Measurements from ENCODE around the gene PDK1.
A peak's percentile ranks its signal among the peaks of the same experiment; 100 is the strongest.
"Not testable (repeated sequence)": the region's sequence is repeated elsewhere in the genome, so short reads cannot be mapped to it uniquely, and the experiment has no call there.

The PDK1 gene

DNA sequence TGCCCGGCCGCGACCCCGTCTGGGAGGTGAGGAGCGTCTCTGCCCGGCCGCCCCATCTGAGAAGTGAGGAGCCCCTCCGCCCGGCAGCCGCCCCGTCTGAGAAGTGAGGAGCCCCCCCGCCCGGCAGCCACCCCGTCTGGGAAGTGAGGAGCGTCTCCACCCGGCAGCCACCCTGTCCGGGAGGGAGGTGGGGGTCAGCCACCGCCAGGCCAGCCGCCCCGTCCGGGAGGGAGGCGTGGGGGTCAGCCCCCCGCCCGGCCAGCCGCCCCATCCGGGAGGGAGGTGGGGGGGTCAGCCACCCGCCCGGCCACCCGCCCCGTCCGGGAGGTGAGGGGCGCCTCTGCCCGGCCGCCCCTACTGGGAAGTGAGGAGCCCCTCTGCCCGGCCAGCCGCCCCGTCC, 18.0 kb upstream of the PDK1 start:
- H3K4me3 ChIP-seq; in situ Hi-C loops (cut with MboI; ENCODE audit: low sequenced_read_pairs); H3K27me3 ChIP-seq (ENCODE audit: low read depth); H3K36me3 ChIP-seq (replicated peaks); H3K4me1 ChIP-seq; DNase-seq (ENCODE audit: low spot score in 2 of 2); H3K9me3 ChIP-seq: not testable (repeated sequence)

DNA sequence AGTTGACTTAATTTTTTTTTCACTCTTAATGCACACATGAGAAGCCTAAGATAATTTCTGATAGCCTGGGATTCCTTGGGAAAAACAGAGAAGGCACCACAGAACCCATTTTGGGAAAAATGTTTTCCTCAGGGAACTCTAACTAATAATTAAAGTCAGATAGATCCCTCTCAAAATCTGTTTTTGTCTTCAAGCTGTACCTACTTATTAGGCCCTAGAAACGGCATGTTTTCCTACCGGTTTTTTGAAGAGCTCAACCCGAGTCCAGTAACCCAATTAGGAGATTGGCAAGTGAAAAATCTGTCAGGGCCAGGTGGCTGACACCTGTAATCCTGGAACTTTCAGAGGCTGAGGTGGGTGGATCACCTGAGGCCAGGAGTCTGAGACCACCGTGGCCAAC, 16.1 kb upstream of the PDK1 start:
- Histone ChIP-seq H3K36me3 (replicated peaks) (no peaks in the 10 kb centered on the region), H3K4me3 (no peak overlapping the region), H3K27me3 (ENCODE audit: low read depth) (no peaks in the 10 kb centered on the region), H3K4me1 (no peaks in the 10 kb centered on the region; the same call in none of the 2 replicates), H3K9me3 (no peaks in the 10 kb centered on the region; the same call in 1 of the 2 replicates)
- in situ Hi-C loops (cut with MboI; ENCODE audit: low sequenced_read_pairs), result no loop called here
- DNase-seq (ENCODE audit: low spot score in 2 of 2), result no peak

DNA sequence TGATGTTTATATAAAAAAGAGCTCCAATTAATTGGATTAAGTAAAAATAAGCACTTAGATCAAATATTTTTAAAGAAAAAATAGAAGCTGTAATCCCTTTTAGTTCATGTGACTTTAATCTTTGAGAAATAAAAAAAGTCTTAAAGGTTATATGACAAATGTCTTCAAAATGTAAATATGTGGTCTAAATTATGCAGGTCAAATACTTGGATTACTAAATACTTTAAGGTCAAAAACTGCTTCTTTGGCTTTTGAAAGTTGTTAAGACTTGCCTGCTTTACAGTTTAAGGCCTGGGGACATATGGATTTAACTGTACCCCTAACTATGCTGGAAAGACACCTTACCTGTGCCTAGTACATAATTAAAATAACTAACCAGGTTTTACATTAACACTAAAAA, 15.5 kb upstream of the PDK1 start:
- no peak for DNase-seq (ENCODE audit: low spot score in 2 of 2)
- Histone ChIP-seq H3K4me1 (no peaks in the 10 kb centered on the region; the same call in none of the 2 replicates), H3K27me3 (ENCODE audit: low read depth) (no peaks in the 10 kb centered on the region), H3K9me3 (no peaks in the 10 kb centered on the region; the same call in 1 of the 2 replicates), H3K36me3 (replicated peaks) (no peaks in the 10 kb centered on the region), H3K4me3 (no peak overlapping the region)
- in situ Hi-C loops (cut with MboI; ENCODE audit: low sequenced_read_pairs), result no loop called here

DNA sequence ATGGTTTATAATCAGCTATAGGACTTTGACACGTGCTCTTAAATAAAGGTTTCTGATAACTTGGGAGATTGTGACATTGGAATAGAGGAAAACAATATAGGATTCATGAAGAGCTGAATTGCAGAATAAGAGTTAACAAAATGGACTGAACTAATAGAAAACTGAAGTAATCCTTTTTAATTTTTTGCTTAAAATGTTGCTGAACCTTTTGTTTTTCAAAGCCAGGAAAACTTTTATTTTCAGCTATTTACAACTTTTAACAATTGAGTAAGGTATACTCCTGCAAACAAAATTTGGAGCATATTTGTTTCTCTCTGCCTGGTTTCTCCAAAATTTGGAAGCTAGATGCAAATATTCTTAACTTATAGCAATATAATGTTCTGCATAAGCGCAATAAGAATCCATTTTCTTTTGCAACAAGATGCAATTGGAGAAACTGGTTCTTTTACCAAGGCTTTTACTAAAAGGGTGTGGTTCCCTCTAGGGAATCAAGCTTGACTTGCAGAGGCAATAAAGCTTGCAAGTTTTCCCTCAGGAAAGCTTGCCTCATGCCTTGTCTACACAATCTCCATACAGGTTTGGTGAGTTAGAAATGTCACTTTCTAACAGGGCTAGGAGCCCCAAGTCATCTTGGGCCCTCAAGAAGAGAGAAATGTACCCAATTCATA, 10.3 kb upstream of the PDK1 start:
- Histone ChIP-seq H3K4me3 (no peak overlapping the region), H3K9me3 (no peaks in the 10 kb centered on the region), H3K4me1 (no peaks in the 10 kb centered on the region; the same call in none of the 2 replicates), H3K27me3 (ENCODE audit: low read depth) (no peaks in the 10 kb centered on the region), H3K36me3 (replicated peaks) (no peaks in the 10 kb centered on the region)
- in situ Hi-C loops (cut with MboI; ENCODE audit: low sequenced_read_pairs), result no loop called here
- DNase-seq (ENCODE audit: low spot score in 2 of 2), result no peak

DNA sequence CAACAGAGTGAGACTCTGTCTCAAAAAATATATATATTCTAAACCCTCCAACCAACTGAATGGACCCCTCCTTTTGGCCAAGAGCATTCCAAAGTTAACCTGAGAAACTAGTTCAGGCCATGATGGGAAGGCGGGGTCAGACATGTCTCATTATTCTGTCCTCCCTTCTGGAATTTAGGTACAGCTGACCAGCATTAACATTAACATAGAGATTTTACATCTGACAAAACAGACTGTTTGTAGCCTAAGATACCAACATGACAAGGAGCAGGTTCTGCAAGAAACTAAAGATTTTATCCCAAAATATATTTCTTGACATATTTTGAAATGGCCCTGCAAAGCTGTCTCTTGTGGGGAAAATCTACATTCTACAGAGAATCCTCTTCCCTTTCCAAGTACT, 6.8 kb upstream of the PDK1 start:
- no peaks in the 10 kb centered on the region for H3K27me3 ChIP-seq (ENCODE audit: low read depth)
- H3K4me1 ChIP-seq, result peaks cover 12% of the 10 kb centered on the region
- H3K9me3 ChIP-seq, result no peaks in the 10 kb centered on the region
- DNase-seq (ENCODE audit: low spot score in 2 of 2), result no peak
- in situ Hi-C loops (cut with MboI; ENCODE audit: low sequenced_read_pairs), result no loop called here
- H3K4me3 ChIP-seq, result no peak overlapping the region
- no peaks in the 10 kb centered on the region for H3K36me3 ChIP-seq (replicated peaks)

DNA sequence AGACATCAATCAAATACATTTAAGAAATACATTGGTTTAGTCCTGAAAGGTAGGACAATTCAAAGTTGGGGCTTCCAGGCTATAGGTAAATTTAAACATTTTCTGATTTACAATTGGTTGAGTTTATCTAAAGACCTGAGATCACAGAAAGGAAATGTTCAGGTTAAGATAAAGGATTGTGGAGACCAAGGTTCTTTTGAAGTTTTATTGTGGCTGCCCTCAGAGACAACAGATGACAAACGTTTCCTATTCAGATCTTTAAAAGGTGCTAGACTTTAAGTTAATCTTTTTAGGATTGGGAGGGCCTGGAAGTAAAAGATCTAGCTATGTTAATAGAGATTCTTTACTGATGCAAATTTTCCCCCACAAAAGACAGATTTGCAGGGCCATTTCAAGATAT, 6.1 kb upstream of the PDK1 start:
- H3K4me1 ChIP-seq, result peaks cover 12% of the 10 kb centered on the region
- H3K4me3 ChIP-seq; H3K9me3 ChIP-seq; H3K27me3 ChIP-seq (ENCODE audit: low read depth); H3K36me3 ChIP-seq (replicated peaks); DNase-seq (ENCODE audit: low spot score in 2 of 2); in situ Hi-C loops (cut with MboI; ENCODE audit: low sequenced_read_pairs): not testable (repeated sequence)

DNA sequence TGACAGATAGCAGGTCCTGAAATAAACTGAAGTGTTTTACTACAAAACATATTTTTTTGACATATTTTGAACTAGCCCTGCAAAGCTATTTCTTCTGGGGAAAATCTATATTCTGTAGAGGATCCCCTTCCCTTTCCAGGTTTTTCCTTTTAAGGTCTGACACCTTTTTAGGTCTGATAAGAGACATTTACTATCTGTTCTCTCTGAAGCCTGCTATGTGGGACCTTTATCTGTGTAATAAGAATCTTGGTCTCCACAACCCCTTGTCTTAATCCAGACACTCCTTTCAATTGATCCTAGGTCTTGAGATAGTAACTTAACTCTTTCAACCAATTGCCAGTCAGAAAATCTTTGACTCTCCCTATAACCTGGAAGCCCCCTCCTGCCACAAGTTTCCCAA, 5.5 kb upstream of the PDK1 start:
- H3K27me3 ChIP-seq (ENCODE audit: low read depth), result no peaks in the 10 kb centered on the region
- H3K9me3 ChIP-seq, result no peaks in the 10 kb centered on the region
- no peaks in the 10 kb centered on the region for H3K36me3 ChIP-seq (replicated peaks)
- peaks cover 17% of the 10 kb centered on the region for H3K4me1 ChIP-seq
- H3K4me3 ChIP-seq, result no peak overlapping the region
- in situ Hi-C loops (cut with MboI; ENCODE audit: low sequenced_read_pairs), result no loop called here
- no peak for DNase-seq (ENCODE audit: low spot score in 2 of 2)

DNA sequence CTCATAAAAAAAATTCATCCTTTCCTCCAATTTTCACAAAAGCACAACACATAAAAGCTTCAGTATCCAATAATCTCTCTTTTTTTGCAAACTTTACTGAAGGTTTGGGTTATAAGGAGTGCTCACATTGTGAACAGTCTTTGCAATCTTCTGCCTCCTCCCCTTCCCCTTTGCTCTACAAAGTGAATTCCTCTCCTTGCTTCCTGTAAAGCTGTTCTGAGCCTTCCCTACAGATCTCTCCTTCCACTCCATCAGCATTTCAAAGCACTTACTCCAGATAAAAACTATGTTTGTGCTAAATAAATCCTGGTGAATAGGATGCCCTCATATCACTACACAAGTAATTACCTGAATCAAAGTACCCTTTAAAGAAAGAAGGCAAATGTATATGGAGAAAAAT, 4.6 kb upstream of the PDK1 start:
- H3K4me1 ChIP-seq, result peaks cover 17% of the 10 kb centered on the region
- peak in 1 of 2 experiments; percentile 32 for DNase-seq (ENCODE audit: low spot score in 2 of 2)
- no peaks in the 10 kb centered on the region for H3K9me3 ChIP-seq
- no peaks in the 10 kb centered on the region for H3K27me3 ChIP-seq (ENCODE audit: low read depth)
- in situ Hi-C loops (cut with MboI; ENCODE audit: low sequenced_read_pairs), result no loop called here
- H3K4me3 ChIP-seq, result no peak overlapping the region
- H3K36me3 ChIP-seq (replicated peaks), result no peaks in the 10 kb centered on the region

DNA sequence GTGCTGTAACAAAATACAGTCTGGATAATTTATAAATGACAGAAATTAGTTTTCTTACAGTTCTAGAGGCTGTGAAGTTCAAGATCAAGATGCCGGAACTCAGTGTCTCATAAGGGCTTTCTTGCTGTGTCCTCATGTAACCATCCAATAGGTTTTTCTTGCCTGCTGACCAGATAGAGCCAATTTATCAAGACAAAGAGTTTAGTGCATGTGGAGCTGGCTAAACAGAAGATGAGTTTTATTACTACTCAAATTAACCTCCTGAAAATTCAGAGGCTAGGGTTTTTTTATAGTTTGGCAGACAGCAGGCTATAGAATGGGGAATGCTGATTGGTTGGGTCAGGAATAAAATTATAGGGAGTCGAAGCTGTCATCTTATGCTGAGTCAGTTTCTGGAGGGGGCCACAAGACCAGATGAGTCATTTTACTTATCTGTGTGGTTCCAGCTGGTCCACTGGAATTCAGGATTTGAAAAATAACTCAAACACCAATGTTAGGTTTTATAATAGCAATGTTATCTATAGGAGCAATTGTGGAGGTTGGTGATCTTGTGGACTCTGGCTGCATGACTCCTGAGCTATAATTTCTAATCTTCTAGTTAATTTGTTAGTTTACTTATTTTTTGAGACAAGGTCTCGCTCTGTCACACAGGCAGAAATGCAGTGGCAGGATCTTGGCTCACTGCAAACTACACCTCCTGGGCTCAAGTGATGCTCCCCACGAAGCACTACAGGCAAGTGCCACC, 3.2 kb upstream of the PDK1 start:
- Histone ChIP-seq H3K9me3 (no peaks in the 10 kb centered on the region), H3K36me3 (replicated peaks) (no peaks in the 10 kb centered on the region), H3K27me3 (ENCODE audit: low read depth) (no peaks in the 10 kb centered on the region), H3K4me1 (peaks cover 27% of the 10 kb centered on the region), H3K4me3 (no peak overlapping the region)
- no peak for DNase-seq (ENCODE audit: low spot score in 2 of 2)
- in situ Hi-C loops (cut with MboI; ENCODE audit: low sequenced_read_pairs), result no loop called here

DNA sequence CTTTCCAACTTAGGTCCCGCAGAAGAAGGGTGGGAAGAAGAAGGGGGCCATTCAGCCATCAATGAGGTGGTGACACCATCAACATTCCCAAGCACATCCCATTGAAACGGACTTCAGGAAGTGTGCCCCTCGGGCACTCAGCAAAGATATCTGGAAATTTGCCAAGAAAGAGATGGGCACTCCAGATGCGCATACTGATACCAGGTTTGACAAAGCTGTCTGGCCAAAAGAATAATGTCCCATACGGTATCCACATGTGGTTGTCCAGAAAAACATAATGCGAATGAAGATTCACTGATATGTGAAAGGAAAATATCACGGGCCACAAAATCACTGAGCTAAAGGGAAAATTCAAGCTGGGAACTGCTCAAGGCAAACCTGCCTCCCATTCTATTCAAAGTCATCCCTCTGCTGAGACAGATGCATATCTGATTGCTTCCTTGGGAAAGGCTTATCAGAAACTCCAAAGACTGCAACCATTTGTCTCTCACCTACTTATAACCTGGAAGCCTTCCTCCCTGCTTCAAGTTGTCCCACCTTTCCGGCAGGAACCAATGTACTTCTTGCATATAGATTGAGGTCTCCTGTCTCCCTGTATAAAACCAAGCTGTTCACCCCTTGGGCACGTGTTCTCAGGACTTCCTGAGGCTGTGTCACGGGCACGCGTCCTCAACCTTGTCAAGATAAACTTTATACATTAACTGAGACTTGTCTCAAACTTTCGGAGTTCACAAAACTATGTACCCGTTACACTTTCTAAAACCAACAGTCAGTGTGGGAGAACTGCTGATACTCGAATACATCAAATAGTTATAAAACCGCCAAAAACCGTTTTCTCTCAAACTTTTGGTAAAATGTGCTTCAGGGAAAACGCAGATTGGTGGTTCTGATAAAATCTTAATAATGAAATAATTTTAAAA, 1.3 kb upstream of the PDK1 start:
- no peak for DNase-seq (ENCODE audit: low spot score in 2 of 2)
- in situ Hi-C loops (cut with MboI; ENCODE audit: low sequenced_read_pairs), result no loop called here
- peak overlapping the region; percentile 54 for H3K4me3 ChIP-seq
- no peaks in the 10 kb centered on the region for H3K9me3 ChIP-seq
- H3K36me3 ChIP-seq (replicated peaks), result no peaks in the 10 kb centered on the region
- peaks cover 36% of the 10 kb centered on the region for H3K4me1 ChIP-seq
- no peaks in the 10 kb centered on the region for H3K27me3 ChIP-seq (ENCODE audit: low read depth)

DNA sequence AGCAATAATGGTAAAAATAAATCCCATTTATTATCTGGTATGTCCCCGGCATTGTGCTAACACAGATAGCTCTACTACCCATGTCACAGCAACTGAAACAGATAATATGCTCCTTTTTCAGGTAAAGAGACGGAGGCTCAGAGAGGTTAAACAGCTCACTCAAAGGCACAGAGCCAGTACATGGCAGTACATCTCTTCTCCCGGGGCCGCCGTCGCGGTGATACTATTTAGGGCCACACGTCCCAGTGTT, 693 bp upstream of the PDK1 start:
- no peak for DNase-seq (ENCODE audit: low spot score in 2 of 2)
- peaks cover 36% of the 10 kb centered on the region for H3K4me1 ChIP-seq
- in situ Hi-C loops (cut with MboI; ENCODE audit: low sequenced_read_pairs), result no loop called here

DNA sequence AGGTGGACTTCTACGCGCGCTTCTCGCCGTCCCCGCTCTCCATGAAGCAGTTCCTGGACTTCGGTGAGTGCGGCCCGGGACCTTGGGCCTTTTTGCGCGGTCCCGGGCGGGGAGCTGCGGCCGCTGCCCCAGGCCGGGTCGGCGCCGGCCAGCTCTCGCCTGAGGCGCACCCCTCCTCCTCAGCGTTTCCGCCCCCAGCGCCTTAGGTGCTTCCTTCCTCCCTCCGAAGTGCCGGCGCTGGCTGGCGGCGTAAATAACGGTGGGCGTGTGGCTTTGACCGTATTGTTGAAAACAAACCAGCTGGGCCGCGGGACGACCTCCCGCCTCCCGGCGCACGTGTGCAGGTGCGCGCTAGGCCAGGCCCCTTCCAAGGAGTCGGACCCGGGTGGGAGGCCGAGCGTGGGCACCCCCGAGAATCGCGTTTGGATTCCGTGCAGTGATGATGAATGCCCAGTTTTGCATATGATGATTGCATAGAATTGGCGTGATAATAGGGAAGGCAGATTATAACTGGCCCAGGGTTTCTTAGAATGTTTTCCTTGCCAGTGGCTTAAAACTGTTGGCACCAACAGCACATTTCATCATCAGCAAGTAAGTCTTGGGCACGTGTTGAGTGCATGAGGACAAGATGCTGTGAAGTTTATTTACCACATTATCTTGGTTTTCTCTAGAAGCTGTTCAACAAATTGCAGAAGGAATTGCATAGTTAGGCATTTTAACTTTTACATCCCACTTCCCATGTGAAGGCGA, 569 bp downstream of the PDK1 start:
- in situ Hi-C loops (cut with MboI; ENCODE audit: low sequenced_read_pairs), result no loop called here
- DNase-seq (ENCODE audit: low spot score in 2 of 2), result peak; percentile 61 to 83
- peaks cover 27% of the 10 kb centered on the region for H3K4me1 ChIP-seq
- H3K27me3 ChIP-seq (ENCODE audit: low read depth), result no peaks in the 10 kb centered on the region
- H3K9me3 ChIP-seq, result no peaks in the 10 kb centered on the region
- no peaks in the 10 kb centered on the region for H3K36me3 ChIP-seq (replicated peaks)
- peak overlapping the region; percentile 54 for H3K4me3 ChIP-seq

More for the DNA sequence above, 693 bp upstream of the PDK1 start:
- H3K27me3 ChIP-seq (ENCODE audit: low read depth), result no peaks in the 10 kb centered on the region
- peak overlapping the region; percentile 54 for H3K4me3 ChIP-seq
- no peaks in the 10 kb centered on the region for H3K9me3 ChIP-seq
- no peaks in the 10 kb centered on the region for H3K36me3 ChIP-seq (replicated peaks)

DNA sequence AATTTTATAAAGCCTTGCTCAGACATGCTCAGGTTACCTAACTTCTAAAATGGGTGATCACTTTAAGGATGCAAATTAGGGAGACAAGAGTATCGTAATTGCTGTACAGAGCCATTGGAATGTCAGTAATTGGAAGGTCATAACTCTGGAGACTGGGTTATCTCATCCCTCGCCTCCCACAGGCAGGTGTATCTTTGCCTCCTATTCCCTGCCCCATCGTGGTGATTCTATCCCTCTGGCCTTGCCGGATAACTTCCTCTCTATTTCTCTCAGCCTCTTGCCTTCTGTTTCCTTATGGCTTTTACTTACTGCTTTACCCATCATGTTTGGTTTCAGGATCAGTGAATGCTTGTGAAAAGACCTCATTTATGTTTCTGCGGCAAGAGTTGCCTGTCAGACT, 2.5 kb downstream of the PDK1 start:
- Histone ChIP-seq H3K4me3 (no peak overlapping the region), H3K9me3 (no peaks in the 10 kb centered on the region), H3K4me1 (peaks cover 23% of the 10 kb centered on the region), H3K27me3 (ENCODE audit: low read depth) (no peaks in the 10 kb centered on the region), H3K36me3 (replicated peaks) (no peaks in the 10 kb centered on the region)
- DNase-seq (ENCODE audit: low spot score in 2 of 2), result no peak
- in situ Hi-C loops (cut with MboI; ENCODE audit: low sequenced_read_pairs), result no loop called here
